Activated CD8-positive, alpha-beta memory T cell treated with anti-CD3 and anti-CD28 coated beads, Interleukin-2, amount 50 U/mL, for 4 hours (primary cell): Measurements from ENCODE around the gene USP6NL.
A peak's percentile ranks its signal among the peaks of the same experiment; 100 is the strongest.

Experiments used
- DNase-seq: peaks from one replicate; pipeline ENCODE4 v3.0.0-alpha.2; 2020

The USP6NL gene

DNA sequence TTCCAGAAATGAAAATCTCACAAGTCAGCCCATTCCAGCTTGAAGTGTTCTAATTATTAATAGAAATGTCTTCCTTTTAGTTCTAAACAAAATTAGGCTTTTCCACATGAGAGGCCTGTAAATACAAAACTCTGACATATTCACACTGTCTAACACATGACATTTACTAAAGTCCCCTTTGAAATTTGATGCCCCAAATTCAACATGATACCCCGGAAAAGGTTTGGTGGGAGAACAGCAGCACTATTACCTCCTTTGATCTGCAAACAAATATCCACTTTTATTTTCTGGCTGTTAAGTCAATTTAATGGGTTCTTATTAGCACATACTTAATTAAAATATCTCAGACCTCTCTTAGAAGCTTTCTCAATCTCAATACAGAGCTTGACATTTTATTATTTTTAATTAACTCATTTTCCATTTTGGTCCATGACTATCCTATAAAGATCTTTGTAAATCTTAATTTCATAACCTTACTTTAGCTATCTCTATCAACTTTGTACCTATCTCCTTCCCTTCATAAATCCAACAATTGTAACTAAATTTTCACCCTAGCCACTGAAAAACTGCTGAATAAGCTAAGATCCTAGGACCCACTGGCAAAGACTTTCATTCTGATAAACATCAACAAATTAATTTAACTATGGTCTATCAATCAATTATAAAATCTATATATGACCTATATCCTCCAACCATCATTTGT, 63.2 kb downstream of the USP6NL start:
- DNase-seq = no peak

DNA sequence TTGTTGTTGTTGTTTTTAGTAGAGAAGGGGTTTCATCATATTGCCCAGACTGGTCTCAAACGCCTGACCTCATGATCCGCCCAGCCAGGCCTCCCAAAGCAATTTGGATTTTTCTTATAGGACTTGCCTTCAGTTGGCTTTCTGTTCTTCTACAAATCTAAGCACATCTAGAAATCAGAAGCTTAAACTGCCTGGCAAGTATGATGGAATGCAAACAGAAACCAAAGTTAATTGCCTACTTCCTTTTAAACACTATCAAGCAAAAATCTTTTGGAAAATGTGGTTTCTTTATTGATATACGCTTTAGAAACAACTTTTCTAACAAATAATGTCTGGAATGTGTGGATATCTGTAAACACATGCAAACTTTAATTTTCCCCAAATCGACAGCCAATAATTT, 64.9 kb downstream of the USP6NL start:
- DNase-seq = no peak

DNA sequence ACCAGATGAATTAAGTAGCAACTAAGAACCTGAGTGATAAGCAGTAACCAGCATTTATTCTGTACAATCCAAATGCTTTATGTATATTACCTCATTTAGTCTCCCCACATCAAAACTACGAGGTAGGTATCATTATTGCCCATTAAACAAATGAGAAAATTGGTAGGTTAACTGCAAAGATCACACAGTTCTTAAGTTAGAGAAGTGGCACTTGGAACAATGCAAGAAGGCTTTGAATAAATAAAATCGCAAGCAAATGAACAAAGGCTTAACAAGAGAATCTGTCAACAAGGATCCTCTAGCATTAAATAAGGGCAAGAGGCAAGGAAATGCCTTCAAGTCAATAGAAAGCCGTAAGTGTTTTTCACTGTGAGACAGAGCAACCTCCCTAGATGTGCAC, 70.2 kb downstream of the USP6NL start:
- no peak for DNase-seq

DNA sequence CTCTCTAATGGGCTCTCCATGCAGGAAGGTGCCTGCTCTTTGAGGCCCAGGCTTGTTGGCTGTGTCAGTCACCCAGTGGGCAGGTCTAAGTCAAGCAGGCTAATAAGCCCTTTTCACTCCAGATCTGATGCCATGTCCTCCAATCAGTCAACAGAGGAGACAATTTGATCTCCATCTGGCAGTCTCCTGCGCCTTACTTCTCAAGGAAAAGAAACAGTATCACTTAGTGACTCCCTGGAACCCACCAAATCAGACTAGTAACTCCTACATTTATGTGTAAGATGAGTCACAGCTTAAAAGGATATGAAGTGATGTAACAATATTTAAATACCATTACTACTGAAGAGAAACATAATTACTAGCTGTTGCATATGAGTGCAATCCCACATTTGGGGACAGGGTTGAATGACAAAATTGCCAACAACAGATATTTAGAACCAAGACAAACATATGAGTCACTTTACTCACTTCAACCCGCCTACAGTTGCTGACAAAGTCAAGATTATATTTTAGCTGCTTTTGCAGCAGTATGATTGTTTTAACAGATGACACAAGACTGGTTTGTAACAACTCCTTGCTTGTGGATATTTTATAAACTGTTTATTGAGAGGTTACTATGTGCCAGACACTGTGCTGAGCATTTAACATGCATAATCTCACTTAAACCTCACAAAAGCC, 72.1 kb downstream of the USP6NL start:
- DNase-seq = no peak

DNA sequence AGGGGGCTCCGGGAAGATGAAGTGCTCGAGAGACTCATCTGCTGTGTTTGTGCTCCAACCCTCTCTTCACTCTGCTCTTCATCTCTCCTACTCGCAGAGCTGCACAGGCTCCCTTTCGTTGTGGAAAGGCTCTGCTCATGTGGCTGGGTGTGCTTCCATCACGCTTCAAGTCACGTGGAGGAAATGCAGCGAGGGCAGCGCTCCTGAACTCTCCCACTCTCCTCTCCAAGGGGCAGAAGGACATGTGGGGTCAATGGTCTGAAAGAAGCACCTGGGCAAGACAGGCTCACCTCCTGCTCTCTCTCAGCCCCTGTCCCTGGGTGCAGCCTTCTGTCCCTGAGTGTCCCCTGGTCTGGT, 72.6 kb downstream of the USP6NL start:
- no peak for DNase-seq

DNA sequence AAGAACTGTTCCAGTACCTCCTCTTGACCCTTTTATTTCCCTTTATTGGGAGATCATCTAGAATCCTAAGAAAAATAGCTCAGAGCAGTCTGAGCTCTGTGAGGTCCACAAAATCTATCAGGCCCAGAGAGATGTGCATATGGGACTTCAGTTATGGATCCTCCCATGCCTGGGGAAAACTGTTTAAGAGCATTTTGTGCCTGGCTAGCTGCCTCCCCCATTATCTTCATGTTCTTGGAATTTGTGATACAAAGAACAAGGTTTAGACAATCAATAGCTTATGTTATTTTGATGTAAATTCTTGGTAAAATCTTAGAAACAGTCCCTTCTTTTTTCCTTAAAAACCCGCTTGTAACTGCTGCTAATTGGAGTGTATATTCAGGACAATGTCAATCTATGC, 75.2 kb downstream of the USP6NL start:
- DNase-seq = no peak

DNA sequence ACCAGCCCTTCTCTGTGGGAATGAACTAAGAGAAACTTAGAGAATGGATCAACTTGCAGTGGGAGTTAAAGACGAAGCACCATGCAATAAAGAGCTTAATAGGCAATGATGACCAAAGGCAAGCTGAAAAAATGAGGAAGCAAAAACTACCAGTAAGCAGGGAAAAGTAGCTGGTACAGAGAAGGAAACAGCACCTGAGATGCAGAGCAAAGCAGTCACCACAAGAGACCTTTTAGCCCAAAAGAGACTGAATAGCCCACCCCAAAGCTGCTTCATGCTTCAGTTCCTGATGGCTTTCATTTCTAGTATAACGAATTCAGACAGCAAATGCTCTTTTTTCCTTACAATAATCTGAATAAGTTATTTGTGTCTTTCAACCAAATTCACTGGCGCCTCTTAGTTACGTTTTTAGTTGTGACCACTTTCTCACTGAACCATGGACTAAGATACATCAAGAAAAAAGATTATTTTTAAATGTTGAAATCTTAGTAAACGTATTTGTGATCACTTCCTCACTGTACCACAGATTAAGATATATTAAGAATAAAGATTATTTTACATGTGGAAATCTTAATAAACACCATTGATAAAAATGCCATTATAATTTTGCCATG, 76.0 kb downstream of the USP6NL start:
- no peak for DNase-seq

DNA sequence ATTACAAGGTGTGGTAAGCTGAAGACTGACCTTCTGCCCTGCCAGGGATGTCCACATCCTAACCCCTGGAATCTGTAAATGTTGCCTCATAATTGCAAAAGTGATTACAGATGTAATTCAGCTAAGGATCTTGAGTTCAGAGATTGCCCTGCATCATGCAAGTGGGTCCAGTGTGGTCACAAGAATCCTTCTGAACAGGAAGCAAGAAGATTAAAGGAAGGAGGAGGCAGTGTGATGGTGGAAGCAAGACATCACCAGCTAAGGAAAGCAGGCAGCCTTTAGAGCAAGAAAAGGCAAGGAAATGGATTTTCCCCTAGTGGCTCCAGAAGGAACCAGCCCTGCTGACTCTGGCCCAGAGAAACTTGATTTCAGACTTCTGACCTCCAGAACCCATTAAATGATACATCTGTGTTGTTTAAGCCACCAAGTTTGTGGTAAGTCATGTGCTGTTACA, 78.1 kb downstream of the USP6NL start:
- no peak for DNase-seq

DNA sequence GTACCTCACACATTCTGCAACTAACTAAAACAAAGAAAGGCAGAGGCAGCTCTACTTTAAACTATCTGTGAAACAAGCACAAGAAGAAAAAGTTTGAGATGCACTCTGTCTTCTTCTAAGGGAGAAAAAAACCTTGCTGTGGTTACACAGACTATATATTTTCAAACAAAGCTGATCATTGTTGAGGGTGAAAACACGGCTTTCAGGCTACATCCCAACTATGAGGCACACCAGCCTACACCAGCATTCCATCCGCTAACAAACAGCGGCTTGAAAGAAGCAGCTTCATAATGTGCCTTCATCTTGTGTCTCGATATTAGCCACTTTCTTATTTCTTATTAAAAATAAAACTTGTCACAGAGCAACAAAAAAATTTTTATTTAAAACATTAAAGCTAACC, 79.1 kb downstream of the USP6NL start:
- no peak for DNase-seq

DNA sequence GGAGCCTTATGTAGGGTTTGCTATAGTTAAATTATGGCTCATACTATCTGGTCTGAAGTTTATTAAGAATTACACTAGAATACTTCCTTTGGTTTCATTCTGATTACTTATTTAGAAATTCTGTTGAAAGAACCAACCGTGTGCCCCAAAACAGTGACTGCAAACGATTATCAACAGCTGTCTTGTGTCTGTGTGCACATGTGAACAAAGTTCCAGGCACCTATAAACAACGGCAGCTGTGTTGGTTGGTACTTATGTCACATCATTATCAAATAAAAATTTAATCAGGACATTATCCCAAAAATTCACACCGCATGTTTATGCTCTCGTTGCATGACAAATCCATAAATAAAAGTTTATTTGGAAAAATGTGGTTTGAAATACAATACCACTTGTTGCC, 80.6 kb downstream of the USP6NL start:
- no peak for DNase-seq

DNA sequence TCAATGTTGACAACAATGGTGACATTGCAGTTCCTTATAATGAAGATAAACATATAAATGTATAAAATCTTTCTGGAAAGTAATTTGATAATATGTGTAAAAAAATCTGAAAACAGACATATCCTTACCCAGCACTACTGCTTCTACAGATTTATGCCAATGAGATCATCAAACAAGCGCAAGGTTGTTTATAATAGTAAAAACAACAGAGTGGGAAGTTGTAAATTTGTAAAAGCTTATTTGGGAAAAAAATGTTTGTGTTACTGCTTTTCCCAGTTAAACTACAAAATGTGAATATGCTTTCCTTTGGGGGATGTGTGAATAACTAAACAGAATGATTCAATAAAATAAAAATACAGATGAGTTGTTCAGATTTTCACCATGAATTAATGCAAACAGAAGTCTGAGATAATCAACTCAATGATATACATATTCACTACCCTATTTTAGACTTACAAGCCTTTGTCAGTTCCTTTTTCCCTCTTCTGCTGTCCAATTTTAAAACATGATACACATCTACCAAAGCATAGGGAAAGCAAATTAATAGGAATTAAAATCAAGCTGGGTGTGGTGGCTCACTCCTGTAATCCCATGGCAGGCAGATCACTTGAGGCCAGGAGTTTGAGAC, 82.1 kb downstream of the USP6NL start:
- DNase-seq = no peak

DNA sequence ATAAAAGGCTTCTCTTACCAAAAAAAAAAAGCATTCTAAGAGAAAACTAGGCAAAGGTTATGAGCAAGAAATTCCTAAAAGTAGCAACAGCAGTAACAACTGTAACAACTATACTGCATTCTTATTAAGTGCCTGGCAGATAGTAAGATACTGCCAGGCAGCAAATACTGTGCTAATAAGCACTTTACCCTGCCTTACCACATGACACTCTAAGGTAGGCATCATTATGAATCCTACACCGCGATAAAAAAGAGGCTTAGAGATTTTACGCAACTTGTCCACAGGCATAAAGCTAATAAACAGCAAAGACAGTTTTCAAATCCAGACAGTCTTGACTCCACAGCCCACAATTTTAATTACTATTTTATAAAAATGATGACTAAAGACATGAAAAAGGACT, 83.2 kb downstream of the USP6NL start:
- no peak for DNase-seq

DNA sequence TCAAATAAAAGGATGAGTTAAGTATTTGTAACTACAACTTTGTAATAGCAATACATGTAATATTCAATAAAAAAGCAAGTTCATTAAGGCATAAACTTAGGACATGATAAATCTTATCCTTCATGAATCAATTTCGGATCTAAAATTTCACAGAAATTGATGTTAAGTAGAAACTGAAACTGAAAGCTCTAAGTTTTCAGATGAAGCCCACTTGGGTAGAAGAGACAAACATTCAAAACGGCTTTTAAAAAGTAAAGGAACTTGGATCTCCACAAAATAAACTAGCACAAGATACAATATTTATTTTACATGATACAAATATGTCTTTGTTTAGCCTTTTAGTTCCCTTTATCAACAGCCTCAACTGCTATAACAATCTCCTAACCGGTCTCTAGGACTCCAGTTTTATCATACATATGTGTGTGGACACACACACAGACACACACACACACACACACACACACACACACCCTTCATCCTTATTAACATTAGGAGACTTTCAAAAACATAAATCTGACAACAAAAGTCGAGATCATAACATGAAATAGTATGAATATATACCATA, 83.7 kb downstream of the USP6NL start:
- DNase-seq = no peak

DNA sequence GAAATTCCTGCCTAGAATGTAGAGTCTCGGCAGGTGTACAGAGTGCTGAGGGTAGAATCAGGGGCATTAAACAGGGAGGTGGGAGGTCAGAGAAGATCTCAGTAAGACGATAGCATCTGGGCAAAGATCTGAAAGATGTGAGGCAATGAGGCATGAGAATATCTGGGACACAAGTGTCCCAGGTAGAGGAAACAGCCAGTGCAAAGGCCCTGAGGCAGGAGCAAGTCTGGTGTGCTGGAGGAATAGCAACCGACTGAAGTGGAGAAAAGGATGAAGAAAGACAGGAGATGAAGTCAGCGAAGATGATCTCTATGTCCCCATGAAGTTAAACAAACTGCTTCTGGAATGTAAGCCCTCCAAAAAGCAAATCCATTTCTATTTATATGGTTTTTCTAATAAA, 84.4 kb downstream of the USP6NL start:
- DNase-seq = no peak

DNA sequence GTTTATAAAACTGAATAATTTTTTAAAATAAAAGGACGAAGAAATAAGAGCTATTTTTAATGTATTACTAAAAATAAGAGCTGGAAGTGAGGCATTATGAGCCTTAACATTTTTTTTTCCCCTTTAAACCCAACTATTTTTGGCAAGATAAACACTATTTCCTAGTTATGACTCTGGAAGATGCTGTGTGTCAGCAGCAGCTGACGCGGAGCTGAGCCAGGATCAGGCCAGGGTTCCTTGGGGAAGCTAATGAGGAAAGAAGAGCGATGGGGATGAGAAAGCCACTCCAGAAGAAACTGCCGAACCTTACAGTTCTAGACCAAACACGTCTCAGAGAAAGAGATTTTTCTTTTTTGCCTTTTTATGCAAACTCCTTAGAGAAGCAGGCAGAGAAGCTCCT, 85.9 kb downstream of the USP6NL start:
- no peak for DNase-seq

DNA sequence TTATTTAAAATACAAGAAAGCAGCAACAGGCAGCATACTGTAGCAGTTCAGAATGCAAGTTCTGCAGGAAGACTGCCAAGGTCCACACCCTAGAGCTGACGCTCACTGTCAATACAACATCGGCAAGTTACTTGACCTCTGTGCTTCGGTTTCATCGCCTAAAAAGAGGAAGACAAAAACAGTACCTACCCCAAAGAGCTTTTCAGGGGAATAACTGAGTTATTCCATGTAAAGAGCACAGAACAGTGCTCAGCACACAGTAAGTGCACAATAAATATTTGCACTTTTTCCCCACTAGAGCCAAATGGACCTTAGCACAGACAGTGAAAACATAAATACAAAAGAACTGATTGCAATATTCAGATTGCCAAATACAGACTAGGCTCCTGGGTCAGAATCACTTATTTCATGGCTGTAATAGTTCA, 88.6 kb downstream of the USP6NL start:
- DNase-seq = no peak

DNA sequence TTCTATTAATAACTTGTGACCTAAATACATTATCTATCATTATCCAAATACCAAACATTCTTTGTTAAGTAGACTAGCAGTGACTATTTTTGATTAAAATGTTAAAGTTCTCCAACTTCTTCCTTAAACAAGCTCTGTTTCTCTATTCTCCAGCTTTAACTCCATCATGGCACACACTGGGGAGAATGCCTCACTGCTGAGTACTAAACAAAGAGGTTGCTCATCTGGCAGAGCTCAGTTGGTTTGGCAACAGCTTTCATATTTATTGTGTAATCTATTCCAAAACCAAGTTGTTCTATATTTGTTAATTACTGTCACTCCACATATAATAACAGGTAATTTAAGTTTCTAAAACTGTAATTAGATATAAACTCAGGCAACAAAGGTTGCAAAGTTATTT, 89.6 kb downstream of the USP6NL start:
- DNase-seq = no peak

DNA sequence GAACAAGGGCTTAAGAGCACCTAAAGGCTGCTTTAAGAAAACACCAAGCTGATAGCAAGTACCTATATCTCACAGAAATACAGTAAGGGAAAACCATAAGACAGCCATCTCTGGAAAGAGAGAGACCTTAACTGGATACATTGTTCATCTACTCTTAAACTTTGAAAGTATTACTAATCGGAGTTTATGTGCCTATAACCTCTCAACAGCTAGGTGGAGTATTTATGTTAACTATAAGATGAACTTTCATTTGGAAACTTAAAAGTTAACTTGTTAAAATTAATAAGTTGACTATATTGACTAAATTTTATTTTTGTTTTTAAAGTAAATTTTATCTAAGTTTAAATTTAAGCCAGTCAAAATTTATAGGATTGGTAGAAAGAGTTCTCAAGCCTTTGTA, 90.6 kb downstream of the USP6NL start:
- no peak for DNase-seq

DNA sequence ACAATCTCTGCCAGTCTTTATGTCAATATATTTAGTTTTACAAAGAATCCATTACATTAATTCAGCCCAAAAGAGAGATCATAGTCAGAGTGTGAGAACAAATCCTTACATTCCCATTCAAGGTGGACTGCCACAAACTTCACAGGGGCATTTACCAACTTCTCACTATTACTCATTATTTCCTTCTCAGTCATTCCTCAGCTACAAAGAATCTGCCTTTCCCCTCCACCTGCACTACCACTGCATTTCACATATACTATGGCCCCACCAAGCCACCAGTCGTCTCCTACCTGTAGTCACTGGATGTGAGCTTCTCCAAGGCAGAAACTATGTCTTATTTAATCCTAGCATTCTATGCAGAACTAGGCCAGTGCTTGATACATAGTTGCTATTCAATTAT, 94.3 kb downstream of the USP6NL start:
- no peak for DNase-seq

DNA sequence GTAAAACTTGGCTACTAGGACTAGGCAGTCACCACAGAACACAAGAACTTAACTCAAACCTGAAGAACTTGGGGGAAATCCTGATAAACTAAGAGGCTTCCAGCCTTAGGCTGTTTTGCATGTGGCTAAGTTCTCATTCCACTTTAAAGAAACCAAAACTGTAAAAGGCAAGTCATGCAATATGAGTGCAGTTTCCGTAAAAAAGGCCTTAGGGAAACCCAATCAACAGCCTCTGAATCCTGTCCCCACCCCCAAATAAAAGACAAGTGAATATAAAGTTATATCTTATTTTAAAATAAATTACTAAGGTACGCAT, 95.1 kb downstream of the USP6NL start:
- DNase-seq = no peak

DNA sequence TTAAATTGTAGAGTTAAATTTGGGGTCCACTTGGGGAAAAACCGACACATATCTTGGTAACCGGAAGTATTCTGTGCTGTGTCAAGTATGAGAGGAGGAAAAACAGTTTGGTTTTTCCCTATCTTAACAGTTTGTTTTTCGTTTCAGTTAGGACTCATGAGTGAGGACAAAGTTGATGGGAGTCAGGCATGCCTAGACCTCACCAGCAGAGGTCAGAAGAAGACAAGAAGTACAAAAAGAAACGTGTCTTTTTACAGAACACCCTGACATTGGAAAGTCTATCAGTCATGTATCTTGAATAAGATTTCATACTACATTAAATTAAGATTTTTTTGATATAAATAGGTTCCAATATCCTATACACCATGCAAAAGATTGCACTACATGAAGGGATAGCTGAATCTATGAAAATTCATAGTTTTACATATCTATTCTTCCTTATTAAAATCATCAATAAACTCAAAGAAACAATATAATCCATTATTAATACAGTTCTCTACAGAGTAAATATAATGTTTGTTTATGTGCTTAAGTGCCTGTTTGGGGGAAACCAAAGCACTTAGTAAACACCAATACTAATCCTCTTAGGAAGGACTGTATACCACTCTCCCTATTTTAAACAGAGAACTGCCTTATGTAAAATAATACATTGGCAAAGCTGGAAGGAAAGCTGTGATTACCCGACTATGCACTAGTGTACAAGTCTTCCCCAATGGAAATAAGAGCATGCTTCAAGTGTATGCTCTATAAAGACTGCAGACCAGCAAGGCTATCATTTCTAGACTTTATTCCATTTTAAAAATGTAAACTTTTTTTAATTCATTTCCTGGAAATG, 95.6 kb downstream of the USP6NL start:
- DNase-seq = peak; percentile 44

DNA sequence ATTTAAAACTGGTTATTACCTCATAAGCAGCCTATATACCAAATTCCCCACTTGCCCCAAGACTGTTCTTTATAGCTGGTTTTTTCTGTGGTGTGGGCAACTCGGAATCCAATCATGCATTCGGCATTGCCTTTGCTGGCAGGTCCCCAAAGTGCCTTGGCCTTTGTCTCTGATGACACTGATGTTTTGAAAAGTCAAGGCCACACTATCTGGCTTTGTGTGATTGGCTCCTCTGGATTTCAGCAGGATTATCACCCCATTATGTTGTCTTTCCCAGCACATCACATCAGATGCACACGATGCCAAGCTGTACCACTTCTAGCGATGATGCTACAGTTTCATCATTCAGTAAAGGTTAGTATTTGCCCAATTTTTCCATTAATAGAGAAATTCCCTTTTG, 97.7 kb downstream of the USP6NL start:
- DNase-seq = no peak

DNA sequence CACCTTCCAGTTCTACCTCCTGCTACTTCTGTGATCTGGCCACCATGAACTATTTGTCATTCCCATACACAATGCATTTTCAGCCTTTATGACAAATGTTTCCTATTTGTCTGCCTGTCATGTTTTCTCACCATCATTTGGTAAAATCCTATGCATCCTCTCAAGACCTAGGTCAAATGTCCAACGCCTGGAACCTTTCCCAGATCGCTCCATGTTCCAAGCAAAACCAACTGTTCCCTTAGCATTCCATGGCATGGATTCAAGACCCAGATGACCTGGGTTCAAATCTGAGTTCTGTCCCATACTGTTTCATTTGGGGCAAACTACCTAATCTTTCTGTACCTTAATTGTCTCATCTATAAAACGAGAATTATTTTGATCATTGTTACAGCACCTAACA, 98.9 kb downstream of the USP6NL start:
- DNase-seq = no peak
